VCaP (cell line): ENCODE measurements around the gene YARS2.

Experiments used
- H3K27ac ChIP-seq: fragments of 450-650 bp; 2 replicates; pipeline ENCODE4 v1.5.1; 2017
- TF ChIP-seq, protein P1 (sequence below): fragments of 450-650 bp; conservative IDR thresholded peaks from 2 replicates; pipeline ENCODE4 v1.5.1; 2017; ENCODE audit warnings: mild to moderate bottlenecking, moderate library complexity

Gene YARS2

DNA sequence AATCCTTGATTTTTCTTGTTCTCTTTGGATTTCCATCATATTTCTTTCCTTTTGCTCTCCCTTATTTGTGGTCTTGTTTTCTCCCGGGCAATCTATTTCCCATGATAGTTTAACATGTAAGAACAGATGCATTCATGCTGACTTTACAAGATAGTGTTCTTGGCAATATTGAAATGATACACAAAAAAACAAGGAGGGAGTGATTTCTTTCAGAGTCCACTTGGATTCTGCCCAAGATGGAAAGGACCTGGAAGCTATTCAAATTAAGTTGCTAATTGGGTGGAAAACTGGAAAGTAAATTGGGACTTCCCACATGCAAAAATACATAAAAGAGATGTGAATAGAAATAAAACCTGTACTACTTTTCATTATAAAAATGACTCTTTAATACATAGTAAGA lies 14.4 kb upstream of the YARS2 start:
- TF ChIP-seq, protein P1, sequence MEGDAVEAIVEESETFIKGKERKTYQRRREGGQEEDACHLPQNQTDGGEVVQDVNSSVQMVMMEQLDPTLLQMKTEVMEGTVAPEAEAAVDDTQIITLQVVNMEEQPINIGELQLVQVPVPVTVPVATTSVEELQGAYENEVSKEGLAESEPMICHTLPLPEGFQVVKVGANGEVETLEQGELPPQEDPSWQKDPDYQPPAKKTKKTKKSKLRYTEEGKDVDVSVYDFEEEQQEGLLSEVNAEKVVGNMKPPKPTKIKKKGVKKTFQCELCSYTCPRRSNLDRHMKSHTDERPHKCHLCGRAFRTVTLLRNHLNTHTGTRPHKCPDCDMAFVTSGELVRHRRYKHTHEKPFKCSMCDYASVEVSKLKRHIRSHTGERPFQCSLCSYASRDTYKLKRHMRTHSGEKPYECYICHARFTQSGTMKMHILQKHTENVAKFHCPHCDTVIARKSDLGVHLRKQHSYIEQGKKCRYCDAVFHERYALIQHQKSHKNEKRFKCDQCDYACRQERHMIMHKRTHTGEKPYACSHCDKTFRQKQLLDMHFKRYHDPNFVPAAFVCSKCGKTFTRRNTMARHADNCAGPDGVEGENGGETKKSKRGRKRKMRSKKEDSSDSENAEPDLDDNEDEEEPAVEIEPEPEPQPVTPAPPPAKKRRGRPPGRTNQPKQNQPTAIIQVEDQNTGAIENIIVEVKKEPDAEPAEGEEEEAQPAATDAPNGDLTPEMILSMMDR = no peak
- no peak overlapping the region for H3K27ac ChIP-seq

DNA sequence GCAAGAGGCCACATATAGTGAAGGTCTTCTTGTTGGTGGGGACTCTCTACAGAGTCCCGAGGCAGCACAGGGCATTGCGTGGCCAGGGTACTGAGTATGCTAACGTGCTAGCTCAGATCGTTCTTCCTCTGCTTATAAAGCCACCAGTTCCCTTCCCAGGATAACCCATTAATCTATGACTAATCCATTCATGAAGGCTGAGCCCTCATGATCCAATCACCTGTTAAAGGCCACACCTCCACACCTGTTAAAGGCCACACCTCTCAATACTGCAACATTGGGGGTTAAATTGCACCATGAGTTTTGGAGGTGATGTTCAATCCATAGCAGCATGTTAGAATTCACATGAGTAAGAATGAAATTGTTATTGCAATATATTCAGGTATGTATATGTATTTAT lies 12.8 kb upstream of the YARS2 start:
- TF ChIP-seq, protein P1 = no peak
- no peak overlapping the region for H3K27ac ChIP-seq

DNA sequence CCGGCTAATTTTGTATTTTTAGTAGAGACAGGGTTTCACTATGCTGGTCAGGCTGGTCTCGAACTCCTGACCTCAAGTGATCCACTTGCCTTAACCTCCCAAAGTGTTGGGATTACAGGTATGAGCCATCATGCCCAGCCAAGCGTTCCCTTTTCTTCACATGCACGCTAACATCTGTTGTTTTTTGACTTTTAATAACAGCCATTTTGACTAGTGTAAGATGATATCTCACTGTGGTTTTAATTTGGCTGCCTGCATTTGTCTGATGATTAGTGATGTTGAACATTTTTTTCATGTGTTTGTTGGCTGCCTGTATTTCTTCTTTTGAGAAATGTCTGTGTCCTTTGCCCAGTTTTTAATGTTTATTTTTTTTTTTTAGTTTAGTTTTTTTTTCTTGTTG lies 10.2 kb upstream of the YARS2 start:
- TF ChIP-seq, protein P1 = no peak
- no peak overlapping the region for H3K27ac ChIP-seq

DNA sequence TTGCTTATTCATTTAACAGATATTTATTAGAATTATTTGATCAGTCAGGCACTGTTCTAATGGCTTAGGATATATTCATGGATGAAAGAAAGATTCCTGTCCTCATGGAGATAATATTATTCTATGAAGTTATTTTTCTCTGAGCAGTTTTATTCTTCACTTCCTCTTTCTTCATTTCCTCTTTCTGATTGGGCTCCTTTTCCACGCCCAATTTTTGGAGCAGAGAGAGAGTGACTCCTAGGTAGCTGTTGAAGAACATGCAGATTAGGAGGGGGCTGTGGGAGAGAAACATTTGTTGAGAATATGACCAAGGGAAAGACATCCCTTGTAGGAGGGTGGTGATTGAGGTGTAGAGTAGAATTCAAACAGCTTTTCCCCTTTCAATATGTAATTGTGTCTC lies 6.0 kb upstream of the YARS2 start:
- TF ChIP-seq, protein P1 = no peak
- no peak overlapping the region for H3K27ac ChIP-seq

DNA sequence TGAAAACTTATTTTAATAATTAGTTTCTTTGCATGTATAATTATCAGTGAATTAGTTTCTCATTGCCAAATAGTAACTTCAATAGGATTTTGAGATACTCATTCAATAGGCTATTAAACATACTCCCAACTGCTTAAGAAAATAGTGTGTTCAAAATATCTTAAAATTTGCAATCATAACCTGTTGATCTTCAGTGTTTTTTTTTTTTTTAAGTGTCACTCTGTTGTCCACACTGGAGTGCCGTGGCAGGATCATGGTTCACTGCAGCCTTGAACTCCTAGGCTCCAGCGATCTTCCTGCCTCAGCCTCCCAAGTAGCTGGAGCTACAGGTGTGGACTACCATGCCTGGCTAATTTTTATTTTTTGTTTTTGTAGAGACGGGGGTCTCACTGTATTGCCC lies 1.5 kb upstream of the YARS2 start:
- H3K27ac ChIP-seq = no peak overlapping the region
- TF ChIP-seq, protein P1 = no peak

DNA sequence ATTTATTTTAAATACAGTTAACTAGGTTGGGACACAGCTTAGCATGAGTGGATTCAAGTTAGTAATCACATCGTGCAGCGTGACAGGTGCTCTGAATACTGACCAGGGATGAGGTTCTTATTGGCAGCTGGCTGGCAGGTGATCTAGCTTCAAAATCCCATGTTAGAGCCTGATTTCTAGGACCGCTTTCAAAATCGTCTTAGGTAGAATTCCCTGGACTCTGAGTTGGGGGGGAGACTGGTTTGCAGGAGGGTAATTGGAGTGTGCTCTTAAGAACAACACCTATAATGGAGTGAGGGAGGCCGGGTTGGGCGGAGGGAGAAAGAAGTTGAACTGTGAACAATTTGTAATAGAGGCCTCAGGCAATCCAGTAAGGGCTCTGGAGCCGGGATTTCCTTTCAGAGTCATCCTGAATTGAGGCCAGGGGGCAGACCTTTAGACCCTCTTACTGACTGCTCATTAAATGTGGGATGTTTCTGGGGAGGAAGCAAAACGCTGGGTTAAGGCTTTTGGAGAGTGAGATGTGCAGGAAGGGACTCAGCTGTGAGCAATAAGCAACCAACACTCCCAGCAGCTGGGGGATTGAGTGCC lies 874 bp upstream of the YARS2 start:
- H3K27ac ChIP-seq = peak overlapping the region; percentile 92
- TF ChIP-seq, protein P1 = peak; percentile 43; the same call in 1 of the 2 replicates

DNA sequence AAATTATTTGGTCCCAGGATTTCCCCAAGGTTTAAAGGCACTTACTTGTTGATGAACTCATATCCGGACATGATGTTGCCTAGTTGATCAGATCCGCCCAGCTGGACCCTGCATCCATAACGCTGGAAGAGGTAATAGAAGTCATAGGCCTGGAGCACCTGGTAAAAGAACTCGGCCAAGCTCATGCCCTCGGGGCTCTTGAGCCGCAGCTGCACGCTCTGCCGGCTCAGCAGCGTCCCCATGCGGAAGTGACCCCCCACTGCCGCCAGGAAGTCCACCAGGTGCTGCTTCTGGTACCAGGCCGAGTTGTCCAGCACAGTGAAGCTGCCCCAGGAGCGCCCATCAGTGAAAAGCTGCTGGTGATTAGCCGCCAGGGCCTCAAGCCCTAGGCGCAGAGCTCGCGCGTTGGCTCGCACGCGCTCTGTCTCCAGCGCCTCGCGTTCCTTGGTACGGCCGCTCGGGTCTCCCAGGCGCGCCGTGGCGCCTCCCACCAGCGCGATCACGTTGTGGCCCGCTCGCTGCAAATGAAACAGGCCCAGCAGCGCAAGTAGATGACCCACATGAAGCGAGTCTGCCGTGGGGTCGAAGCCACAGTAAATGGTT lies 545 bp downstream of the YARS2 start:
- TF ChIP-seq, protein P1 = peak; percentile 94
- H3K27ac ChIP-seq = peak overlapping the region; percentile 92
